RWPE2 (cell line): ENCODE data around the gene FLT4.

Source experiments
- ATAC-seq: fragments of 200-7000 bp; cut with Tn5 transposase; 3 replicates; pipeline ENCODE4 v1.9.1; 2021; ENCODE audit warnings: low read depth
- DNase-seq: peaks from one replicate; pipeline ENCODE4 v3.0.0-alpha.2; 2020; ENCODE audit warnings: low spot score
- H3K27ac ChIP-seq: fragments of 450-650 bp; 2 replicates; pipeline ENCODE4 v1.5.1; 2017; ENCODE audit warnings: mild to moderate bottlenecking; ENCODE audit not compliant: poor library complexity, severe bottlenecking
- H3K27me3 ChIP-seq: fragments of 250-450 bp; sonication (Bioruptor Pico); 2 replicates; pipeline ENCODE4 v1.5.1; 2021; ENCODE audit warnings: mild to moderate bottlenecking, moderate library complexity; ENCODE audit not compliant: insufficient read depth, poor library complexity, severe bottlenecking
- H3K36me3 ChIP-seq: fragments of 250-450 bp; sonication (Bioruptor Pico); 2 replicates; pipeline ENCODE4 v1.5.1; 2020; ENCODE audit warnings: low read depth, mild to moderate bottlenecking, moderate library complexity
- H3K4me1 ChIP-seq: fragments of 250-450 bp; sonication (Bioruptor Pico); 2 replicates; pipeline ENCODE4 v1.5.1; 2021; ENCODE audit warnings: mild to moderate bottlenecking, moderate library complexity; ENCODE audit not compliant: insufficient read depth, poor library complexity, severe bottlenecking
- H3K4me3 ChIP-seq: fragments of 250-450 bp; sonication (Bioruptor Pico); 2 replicates; pipeline ENCODE4 v1.5.1; 2021; ENCODE audit warnings: mild to moderate bottlenecking, moderate library complexity; ENCODE audit not compliant: severe bottlenecking
- H3K9me3 ChIP-seq: fragments of 250-450 bp; sonication (Bioruptor Pico); 2 replicates; pipeline ENCODE4 v1.5.1; 2021; ENCODE audit warnings: mild to moderate bottlenecking, moderate library complexity; ENCODE audit not compliant: severe bottlenecking
- CTCF ChIP-seq: fragments of 450-650 bp; IDR thresholded peaks from one replicate; pipeline ENCODE4 v1.5.1; 2017; ENCODE audit warnings: mild to moderate bottlenecking, moderate library complexity; ENCODE audit not compliant: poor library complexity, severe bottlenecking

The FLT4 gene

GRCh38 chr5:180625791-180626660 is 23.4 kb downstream of the FLT4 start:
- Histone ChIP-seq H3K36me3 (no peaks in the 10 kb centered on the region), H3K4me1 (no peaks in the 10 kb centered on the region), H3K9me3 (no peaks in the 10 kb centered on the region), H3K27me3 (peaks cover 18% of the 10 kb centered on the region), H3K27ac (no peak overlapping the region), H3K4me3 (no peak overlapping the region)
- no peak for TF ChIP-seq CTCF
- DNase-seq (no peak), ATAC-seq (no peak)

- Histone ChIP-seq H3K9me3 (no peaks in the 10 kb centered on the region), H3K27me3 (peaks cover 24% of the 10 kb centered on the region), H3K27ac (no peak overlapping the region), H3K4me3 (no peak overlapping the region), H3K36me3 (no peaks in the 10 kb centered on the region), H3K4me1 (no peaks in the 10 kb centered on the region)
- DNase-seq (no peak), ATAC-seq (no peak)
- TF ChIP-seq CTCF = no peak
Observed at GRCh38 chr5:180625125-180625790, 24.1 kb downstream of the FLT4 start.

GRCh38 chr5:180624587-180624986 is 24.8 kb downstream of the FLT4 start:
- H3K9me3 ChIP-seq = no peaks in the 10 kb centered on the region
- DNase-seq = no peak
- no peak for TF ChIP-seq CTCF
- H3K27me3 ChIP-seq = peaks cover 30% of the 10 kb centered on the region
- H3K4me1 ChIP-seq = no peaks in the 10 kb centered on the region
- ATAC-seq = no peak
- H3K27ac ChIP-seq = no peak overlapping the region
- no peak overlapping the region for H3K4me3 ChIP-seq
- no peaks in the 10 kb centered on the region for H3K36me3 ChIP-seq

GRCh38 chr5:180623844-180624243 is 25.6 kb downstream of the FLT4 start:
- H3K4me3 ChIP-seq = no peak overlapping the region
- ATAC-seq (no peak), DNase-seq (no peak)
- no peaks in the 10 kb centered on the region for H3K36me3 ChIP-seq
- no peaks in the 10 kb centered on the region for H3K9me3 ChIP-seq
- no peak overlapping the region for H3K27ac ChIP-seq
- no peak for TF ChIP-seq CTCF
- peaks cover 35% of the 10 kb centered on the region for H3K27me3 ChIP-seq
- H3K4me1 ChIP-seq = no peaks in the 10 kb centered on the region
